SK-N-MC (cell line): ENCODE measurements around the gene TMEM214.

ENCODE experiments used
- EZH2 ChIP-seq: fragments of 200-600 bp; sonication (generic); IDR thresholded peaks from one replicate; pipeline ENCODE4 v1.6.1; 2017; ENCODE audit warnings: antibody characterized with exemption
- FOXP2 ChIP-seq: optimal IDR thresholded peaks from 2 replicates; pipeline ENCODE3; 2011; ENCODE audit warnings: mild to moderate bottlenecking, moderate library complexity; ENCODE audit not compliant: insufficient read depth; ENCODE audit errors: extremely low read length, control extremely low read depth
- POLR2AphosphoS5 ChIP-seq: IDR thresholded peaks from 2 replicates; pipeline ENCODE4 v1.6.1; 2012; ENCODE audit warnings: mild to moderate bottlenecking, low read depth, low read length, borderline replicate concordance

- no peak for TF ChIP-seq EZH2
- no peak for TF ChIP-seq POLR2AphosphoS5
- TF ChIP-seq FOXP2 = no peak
Measured at GRCh38 chr2:26985807-26986206, 47.0 kb upstream of the TMEM214 start.
